Measurements from ENCODE around the gene ATG16L1. TPM values are rescaled to one million over a fixed set of nuclear protein-coding genes. Genes with fewer than 3 reads are reported as not detected.

Gene ATG16L1
- total RNA-seq, 1 donor from 2014 or later: 20.9 TPM

- H3K4me1 Mint-ChIP-seq (ENCODE audit: unreplicated experiment): no peaks in the 10 kb centered on the region
- no peaks in the 10 kb centered on the region for H3K9me3 Mint-ChIP-seq (ENCODE audit: unreplicated experiment)
- no peak overlapping the region for H3K4me3 Mint-ChIP-seq (ENCODE audit: unreplicated experiment)
- no peak for DNase-seq (ENCODE audit: extremely low spot score, unreplicated experiment)
- TF ChIP-seq, protein P1, sequence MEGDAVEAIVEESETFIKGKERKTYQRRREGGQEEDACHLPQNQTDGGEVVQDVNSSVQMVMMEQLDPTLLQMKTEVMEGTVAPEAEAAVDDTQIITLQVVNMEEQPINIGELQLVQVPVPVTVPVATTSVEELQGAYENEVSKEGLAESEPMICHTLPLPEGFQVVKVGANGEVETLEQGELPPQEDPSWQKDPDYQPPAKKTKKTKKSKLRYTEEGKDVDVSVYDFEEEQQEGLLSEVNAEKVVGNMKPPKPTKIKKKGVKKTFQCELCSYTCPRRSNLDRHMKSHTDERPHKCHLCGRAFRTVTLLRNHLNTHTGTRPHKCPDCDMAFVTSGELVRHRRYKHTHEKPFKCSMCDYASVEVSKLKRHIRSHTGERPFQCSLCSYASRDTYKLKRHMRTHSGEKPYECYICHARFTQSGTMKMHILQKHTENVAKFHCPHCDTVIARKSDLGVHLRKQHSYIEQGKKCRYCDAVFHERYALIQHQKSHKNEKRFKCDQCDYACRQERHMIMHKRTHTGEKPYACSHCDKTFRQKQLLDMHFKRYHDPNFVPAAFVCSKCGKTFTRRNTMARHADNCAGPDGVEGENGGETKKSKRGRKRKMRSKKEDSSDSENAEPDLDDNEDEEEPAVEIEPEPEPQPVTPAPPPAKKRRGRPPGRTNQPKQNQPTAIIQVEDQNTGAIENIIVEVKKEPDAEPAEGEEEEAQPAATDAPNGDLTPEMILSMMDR (IDR thresholded peaks at IDR 0.05): no peak
- H3K27ac Mint-ChIP-seq (ENCODE audit: unreplicated experiment): no peak overlapping the region
- no peaks in the 10 kb centered on the region for H3K36me3 Mint-ChIP-seq (ENCODE audit: unreplicated experiment)
- peaks cover 2% of the 10 kb centered on the region for H3K27me3 Mint-ChIP-seq (ENCODE audit: unreplicated experiment)
Observed at GRCh38 chr2:233242231-233242927, 9.1 kb upstream of the ATG16L1 start.

- H3K36me3 Mint-ChIP-seq (ENCODE audit: unreplicated experiment): no peaks in the 10 kb centered on the region
- H3K9me3 Mint-ChIP-seq (ENCODE audit: unreplicated experiment): no peaks in the 10 kb centered on the region
- no peak for DNase-seq (ENCODE audit: extremely low spot score, unreplicated experiment)
- peaks cover 2% of the 10 kb centered on the region for H3K27me3 Mint-ChIP-seq (ENCODE audit: unreplicated experiment)
- H3K27ac Mint-ChIP-seq (ENCODE audit: unreplicated experiment): no peak overlapping the region
- no peaks in the 10 kb centered on the region for H3K4me1 Mint-ChIP-seq (ENCODE audit: unreplicated experiment)
- TF ChIP-seq, protein P1 (IDR thresholded peaks at IDR 0.05): no peak
- no peak overlapping the region for H3K4me3 Mint-ChIP-seq (ENCODE audit: unreplicated experiment)
Observed at GRCh38 chr2:233243348-233243747, 8.1 kb upstream of the ATG16L1 start.

GRCh38 chr2:233244818-233245217 lies 6.7 kb upstream of the ATG16L1 start:
- Mint-ChIP-seq H3K27me3 (ENCODE audit: unreplicated experiment) (peaks cover 2% of the 10 kb centered on the region), H3K27ac (ENCODE audit: unreplicated experiment) (no peak overlapping the region), H3K4me1 (ENCODE audit: unreplicated experiment) (no peaks in the 10 kb centered on the region), H3K4me3 (ENCODE audit: unreplicated experiment) (no peak overlapping the region), H3K36me3 (ENCODE audit: unreplicated experiment) (no peaks in the 10 kb centered on the region), H3K9me3 (ENCODE audit: unreplicated experiment) (no peaks in the 10 kb centered on the region)
- TF ChIP-seq, protein P1 (IDR thresholded peaks at IDR 0.05): no peak
- DNase-seq (ENCODE audit: extremely low spot score, unreplicated experiment): no peak

GRCh38 chr2:233245406-233245805 lies 6.1 kb upstream of the ATG16L1 start:
- H3K9me3 Mint-ChIP-seq (ENCODE audit: unreplicated experiment): no peaks in the 10 kb centered on the region
- H3K27me3 Mint-ChIP-seq (ENCODE audit: unreplicated experiment): peaks cover 2% of the 10 kb centered on the region
- H3K27ac Mint-ChIP-seq (ENCODE audit: unreplicated experiment): no peak overlapping the region
- no peak overlapping the region for H3K4me3 Mint-ChIP-seq (ENCODE audit: unreplicated experiment)
- no peaks in the 10 kb centered on the region for H3K4me1 Mint-ChIP-seq (ENCODE audit: unreplicated experiment)
- TF ChIP-seq, protein P1 (IDR thresholded peaks at IDR 0.05): no peak
- no peak for DNase-seq (ENCODE audit: extremely low spot score, unreplicated experiment)
- H3K36me3 Mint-ChIP-seq (ENCODE audit: unreplicated experiment): no peaks in the 10 kb centered on the region

DNA sequence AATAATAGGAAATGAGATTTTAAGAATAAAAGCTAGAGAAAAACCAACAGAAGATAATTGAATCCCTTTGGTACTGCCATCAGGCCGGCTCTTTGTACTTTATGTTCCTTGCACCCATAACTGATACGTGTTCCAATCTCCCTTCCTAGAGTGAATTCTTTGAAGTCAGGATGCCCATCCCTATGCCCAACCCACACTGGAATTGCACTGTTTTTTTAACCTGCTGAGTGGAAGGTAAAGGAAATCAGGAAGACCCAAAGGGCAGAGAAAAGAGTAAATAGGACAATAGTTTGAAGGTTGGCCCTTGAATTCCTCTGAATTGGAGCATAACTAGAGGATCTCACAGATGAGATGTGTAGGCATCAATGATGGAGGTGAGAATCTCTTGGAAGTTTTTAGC lies 4.4 kb upstream of the ATG16L1 start:
- Mint-ChIP-seq H3K9me3 (ENCODE audit: unreplicated experiment) (no peaks in the 10 kb centered on the region), H3K4me3 (ENCODE audit: unreplicated experiment) (no peak overlapping the region), H3K27ac (ENCODE audit: unreplicated experiment) (no peak overlapping the region), H3K4me1 (ENCODE audit: unreplicated experiment) (no peaks in the 10 kb centered on the region), H3K36me3 (ENCODE audit: unreplicated experiment) (no peaks in the 10 kb centered on the region), H3K27me3 (ENCODE audit: unreplicated experiment) (peaks cover 2% of the 10 kb centered on the region)
- no peak for DNase-seq (ENCODE audit: extremely low spot score, unreplicated experiment)
- TF ChIP-seq, protein P1 (IDR thresholded peaks at IDR 0.05): no peak
